ENCODE measurements around the gene STRN4.

GRCh38 chr19:46691104-46691503 is 55.1 kb downstream of the STRN4 start:
- TF ChIP-seq CTCF (IDR thresholded peaks at IDR 0.05; ENCODE audit: low read depth, low read length, missing input control) (no peak), RXRA (IDR thresholded peaks at IDR 0.05) (no peak), JUND (IDR thresholded peaks at IDR 0.05) (no peak), ATF3 (IDR thresholded peaks at IDR 0.05) (no peak), TAF1 (conservative IDR thresholded peaks at IDR 0.05) (no peak), YY1 (IDR thresholded peaks at IDR 0.05) (no peak), REST (IDR thresholded peaks at IDR 0.05) (no peak), SP1 (IDR thresholded peaks at IDR 0.05) (no peak), EGR1 (IDR thresholded peaks at IDR 0.05; ENCODE audit: low read depth in 2 of 2) (no peak), GABPA (IDR thresholded peaks at IDR 0.05 in 1 of 2, conservative IDR thresholded peaks at IDR 0.05 in 1 of 2) (no peak), RAD21 (IDR thresholded peaks at IDR 0.05) (no peak)

All from liver (tissue), 3 donors.